Measurements from ENCODE around the gene SYT14. TPM values are rescaled to one million over a fixed set of nuclear protein-coding genes. Genes with fewer than 3 reads are reported as not detected.
"Not testable (repeated sequence)": the region's sequence is repeated elsewhere in the genome, so short reads cannot be mapped to it uniquely, and the experiment has no call there.

SYT14 gene
- total and polyA plus RNA-seq, 3 donors from 2014 or later = 3.4 to 11.3 (median 10.8) TPM

GRCh38 chr1:209901211-209901610 is 36.8 kb upstream of the SYT14 start:
- Histone ChIP-seq H3K4me1 (no peaks in the 10 kb centered on the region), H3K36me3 (ENCODE audit: low read depth, missing control alignments) (no peaks in the 10 kb centered on the region), H3K27me3 (no peaks in the 10 kb centered on the region), H3K4me3 (no peak overlapping the region), H3K27ac (no peak overlapping the region), H3K9me3 (no peaks in the 10 kb centered on the region)
- no peak for TF ChIP-seq CTCF (IDR thresholded peaks at IDR 0.05)
- TF ChIP-seq POLR2A (IDR thresholded peaks at IDR 0.05) = no peak
- no peak for DNase-seq
- WGBS, 2 donors = 89 to 95% methylated on average over 2 of the region's 2 CpGs
- intact Hi-C loops (cut with DNase I; ENCODE audit: low total_unique reads) = no loop called here

GRCh38 chr1:209904774-209905173 is 33.2 kb upstream of the SYT14 start:
- intact Hi-C loops (cut with DNase I; ENCODE audit: low total_unique reads); H3K27me3 ChIP-seq; H3K9me3 ChIP-seq; H3K4me1 ChIP-seq; H3K36me3 ChIP-seq (ENCODE audit: low read depth, missing control alignments); H3K27ac ChIP-seq; H3K4me3 ChIP-seq; DNase-seq: not testable (repeated sequence)
- WGBS, 2 donors = 80% methylated on average over 1 of the region's 1 CpG; no CpG with 5 or more reads in 1 of the 2 donors

GRCh38 chr1:209911746-209912145 is 26.3 kb upstream of the SYT14 start:
- intact Hi-C loops (cut with DNase I; ENCODE audit: low total_unique reads) = no loop called here
- no peaks in the 10 kb centered on the region for H3K27me3 ChIP-seq
- DNase-seq = no peak
- 85% methylated on average over 3 of the region's 3 CpGs; no CpG with 5 or more reads in 1 of the 2 donors for WGBS, 2 donors
- no peaks in the 10 kb centered on the region for H3K36me3 ChIP-seq (ENCODE audit: low read depth, missing control alignments)
- H3K4me1 ChIP-seq = no peaks in the 10 kb centered on the region
- H3K9me3 ChIP-seq = no peaks in the 10 kb centered on the region
- H3K4me3 ChIP-seq = no peak overlapping the region
- no peak overlapping the region for H3K27ac ChIP-seq
- TF ChIP-seq CTCF (IDR thresholded peaks at IDR 0.05) (no peak), POLR2A (IDR thresholded peaks at IDR 0.05) (no peak)

GRCh38 chr1:209912306-209912705 is 25.7 kb upstream of the SYT14 start:
- no peak for DNase-seq
- H3K4me1 ChIP-seq = no peaks in the 10 kb centered on the region
- H3K27ac ChIP-seq = no peak overlapping the region
- intact Hi-C loops (cut with DNase I; ENCODE audit: low total_unique reads) = no loop called here
- H3K36me3 ChIP-seq (ENCODE audit: low read depth, missing control alignments) = no peaks in the 10 kb centered on the region
- TF ChIP-seq POLR2A (IDR thresholded peaks at IDR 0.05) (no peak), CTCF (IDR thresholded peaks at IDR 0.05) (no peak)
- WGBS, 2 donors = 69% methylated on average over 2 of the region's 2 CpGs; no CpG with 5 or more reads in 1 of the 2 donors
- no peaks in the 10 kb centered on the region for H3K9me3 ChIP-seq
- no peak overlapping the region for H3K4me3 ChIP-seq
- no peaks in the 10 kb centered on the region for H3K27me3 ChIP-seq

GRCh38 chr1:209919637-209920036 is 18.4 kb upstream of the SYT14 start:
- H3K27ac ChIP-seq; intact Hi-C loops (cut with DNase I; ENCODE audit: low total_unique reads); H3K4me1 ChIP-seq; H3K36me3 ChIP-seq (ENCODE audit: low read depth, missing control alignments); DNase-seq; H3K4me3 ChIP-seq; H3K27me3 ChIP-seq; H3K9me3 ChIP-seq: not testable (repeated sequence)
- 74 to 95% methylated on average over 7 to 12 of the region's 12 CpGs for WGBS, 2 donors

GRCh38 chr1:209920844-209921243 is 17.2 kb upstream of the SYT14 start:
- H3K27me3 ChIP-seq = no peaks in the 10 kb centered on the region
- intact Hi-C loops (cut with DNase I; ENCODE audit: low total_unique reads) = no loop called here
- H3K27ac ChIP-seq = no peak overlapping the region
- no peak for DNase-seq
- 94 to 100% methylated on average over 1 of the region's 1 CpG for WGBS, 2 donors
- no peaks in the 10 kb centered on the region for H3K9me3 ChIP-seq
- no peak overlapping the region for H3K4me3 ChIP-seq
- TF ChIP-seq POLR2A (IDR thresholded peaks at IDR 0.05) (no peak), CTCF (IDR thresholded peaks at IDR 0.05) (no peak)
- no peaks in the 10 kb centered on the region for H3K4me1 ChIP-seq
- H3K36me3 ChIP-seq (ENCODE audit: low read depth, missing control alignments) = no peaks in the 10 kb centered on the region
